ENCODE data around the gene TTC7B.
"Not testable (repeated sequence)": the region's sequence is repeated elsewhere in the genome, so short reads cannot be mapped to it uniquely, and the experiment has no call there.

Gene TTC7B

DNA sequence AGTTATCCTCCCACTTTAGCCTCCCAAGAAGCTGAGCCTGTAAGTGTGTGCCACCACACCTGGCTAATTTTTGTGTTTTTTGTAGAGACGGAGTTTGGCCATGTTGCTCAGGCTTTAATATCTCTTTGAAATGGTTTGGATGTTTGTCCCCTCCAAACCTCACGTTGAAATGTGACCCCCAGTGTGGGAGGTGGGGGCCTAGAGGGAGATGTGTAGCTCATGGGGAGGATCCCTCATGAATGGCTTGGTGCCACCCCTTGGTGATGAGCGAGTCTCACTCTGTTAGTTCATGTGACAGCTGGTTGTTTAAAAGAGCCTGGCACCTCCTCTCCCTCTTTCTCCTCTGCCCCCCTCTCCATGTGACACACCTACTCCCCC is 23.6 kb upstream of the TTC7B start:
- no peaks in the 10 kb centered on the region for H3K36me3 ChIP-seq (ENCODE audit: insufficient read depth, insufficient read length, low read length)
- no peaks in the 10 kb centered on the region for H3K27me3 ChIP-seq (ENCODE audit: insufficient read depth, insufficient read length)
- H3K4me3 ChIP-seq (ENCODE audit: insufficient read length, low read depth): no peak overlapping the region
- no peak for TF ChIP-seq SUZ12 (IDR thresholded peaks at IDR 0.05; ENCODE audit: extremely low read depth, insufficient read depth, insufficient read length)
- TF ChIP-seq YY1 (IDR thresholded peaks at IDR 0.05; ENCODE audit: insufficient read depth, insufficient read length): no peak
- TF ChIP-seq ZNF274 (IDR thresholded peaks at IDR 0.05; ENCODE audit: low read depth, low read length): no peak
- H3K9ac ChIP-seq (ENCODE audit: insufficient read length, low read depth): no peak overlapping the region
- DNase-seq (ENCODE audit: low read depth, low spot score): no peak
- no peaks in the 10 kb centered on the region for H3K9me3 ChIP-seq (ENCODE audit: insufficient read depth, low read length)
- no peaks in the 10 kb centered on the region for H3K4me1 ChIP-seq (ENCODE audit: insufficient read depth, insufficient read length)

DNA sequence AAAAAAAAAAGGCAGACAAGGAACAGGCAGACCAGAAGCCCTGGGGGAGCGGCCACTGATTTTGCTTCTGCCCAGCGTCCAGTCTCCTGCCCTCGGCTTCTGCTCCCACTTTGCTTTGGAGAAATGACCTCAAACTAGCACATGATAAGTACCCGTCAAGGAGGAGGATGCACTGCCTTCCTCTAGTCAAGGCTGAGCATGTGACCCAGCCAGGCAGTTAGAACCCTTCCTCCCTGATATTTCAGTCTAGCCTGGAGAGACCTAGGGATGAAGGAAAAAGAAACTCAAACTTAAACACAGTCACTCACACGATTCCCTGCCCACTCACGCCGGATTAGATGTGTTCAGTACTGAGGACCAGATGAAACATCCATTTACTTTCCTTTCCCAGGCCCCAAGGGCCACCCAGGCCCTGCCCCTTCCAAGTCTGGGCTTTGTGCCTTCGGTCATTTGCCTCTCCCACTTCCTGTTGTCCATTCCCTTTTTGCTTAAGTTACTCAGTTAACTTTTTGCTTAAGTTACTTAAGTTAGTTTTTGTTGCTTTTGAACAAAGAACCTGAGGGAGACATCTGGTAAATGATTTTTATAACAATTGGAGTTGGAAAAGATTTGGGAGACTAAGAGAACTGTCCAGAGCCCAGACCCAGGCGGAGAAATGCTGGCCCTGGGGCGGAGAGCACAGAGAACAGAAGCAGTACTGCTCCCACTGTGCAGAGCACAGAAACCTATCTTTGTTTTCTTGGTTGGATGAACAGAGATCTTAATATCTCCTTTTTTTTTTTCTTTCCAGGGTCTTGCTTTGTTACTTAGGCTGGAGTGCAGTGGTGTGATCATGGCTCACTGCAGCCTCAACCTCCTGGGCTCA is 23.0 kb upstream of the TTC7B start:
- Histone ChIP-seq H3K27me3 (ENCODE audit: insufficient read depth, insufficient read length) (no peaks in the 10 kb centered on the region), H3K9me3 (ENCODE audit: insufficient read depth, low read length) (no peaks in the 10 kb centered on the region), H3K9ac (ENCODE audit: insufficient read length, low read depth) (no peak overlapping the region), H3K4me3 (ENCODE audit: insufficient read length, low read depth) (no peak overlapping the region), H3K4me1 (ENCODE audit: insufficient read depth, insufficient read length) (no peaks in the 10 kb centered on the region), H3K36me3 (ENCODE audit: insufficient read depth, insufficient read length, low read length) (no peaks in the 10 kb centered on the region)
- DNase-seq (ENCODE audit: low read depth, low spot score): no peak
- no peak for TF ChIP-seq ZNF274 (IDR thresholded peaks at IDR 0.05; ENCODE audit: low read depth, low read length)
- no peak for TF ChIP-seq YY1 (IDR thresholded peaks at IDR 0.05; ENCODE audit: insufficient read depth, insufficient read length)
- no peak for TF ChIP-seq SUZ12 (IDR thresholded peaks at IDR 0.05; ENCODE audit: extremely low read depth, insufficient read depth, insufficient read length)

DNA sequence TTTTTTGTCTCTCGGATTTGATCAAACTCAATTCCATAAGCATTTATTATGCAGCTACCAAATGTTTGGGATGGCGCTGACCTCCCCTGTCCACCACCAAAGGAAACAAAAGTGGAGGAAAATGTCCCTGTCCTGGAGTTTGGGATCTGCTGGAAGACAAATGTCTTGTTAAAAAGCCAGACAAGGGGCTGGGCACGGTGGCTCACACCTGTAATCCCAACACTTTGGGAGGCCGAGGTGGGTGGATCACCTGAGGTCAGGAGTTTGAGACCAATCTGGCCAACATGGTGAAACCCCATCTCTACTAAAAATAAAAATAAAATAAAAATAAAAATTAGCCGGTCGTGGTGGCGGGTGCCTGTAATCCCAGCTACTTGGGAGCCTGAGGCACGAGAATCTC is 22.3 kb upstream of the TTC7B start:
- not testable (repeated sequence) for H3K9ac ChIP-seq (ENCODE audit: insufficient read length, low read depth); DNase-seq (ENCODE audit: low read depth, low spot score); H3K4me3 ChIP-seq (ENCODE audit: insufficient read length, low read depth); H3K9me3 ChIP-seq (ENCODE audit: insufficient read depth, low read length); H3K27me3 ChIP-seq (ENCODE audit: insufficient read depth, insufficient read length); H3K4me1 ChIP-seq (ENCODE audit: insufficient read depth, insufficient read length); H3K36me3 ChIP-seq (ENCODE audit: insufficient read depth, insufficient read length, low read length)

DNA sequence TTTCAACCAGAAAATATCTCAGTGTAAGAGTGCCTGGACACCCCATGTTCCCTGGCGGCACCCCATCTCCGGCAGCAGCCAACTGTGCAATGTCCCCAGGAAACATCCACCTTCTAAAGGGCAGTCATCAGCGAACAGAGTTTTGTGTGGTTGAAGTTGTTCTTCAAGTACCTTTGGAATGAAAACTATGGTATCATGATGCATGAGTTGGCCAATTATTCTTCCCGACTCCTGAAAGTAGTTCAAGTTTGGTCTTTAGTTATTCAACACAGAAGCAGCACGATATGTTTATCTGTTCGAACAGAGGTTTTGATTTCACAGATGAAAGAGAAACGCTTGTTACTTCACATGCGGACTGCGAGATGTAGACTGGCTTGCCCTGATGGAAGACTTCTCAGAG is 21.1 kb upstream of the TTC7B start:
- Histone ChIP-seq H3K27me3 (ENCODE audit: insufficient read depth, insufficient read length) (no peaks in the 10 kb centered on the region), H3K9me3 (ENCODE audit: insufficient read depth, low read length) (no peaks in the 10 kb centered on the region), H3K4me1 (ENCODE audit: insufficient read depth, insufficient read length) (no peaks in the 10 kb centered on the region), H3K4me3 (ENCODE audit: insufficient read length, low read depth) (no peak overlapping the region), H3K9ac (ENCODE audit: insufficient read length, low read depth) (no peak overlapping the region), H3K36me3 (ENCODE audit: insufficient read depth, insufficient read length, low read length) (no peaks in the 10 kb centered on the region)
- no peak for TF ChIP-seq ZNF274 (IDR thresholded peaks at IDR 0.05; ENCODE audit: low read depth, low read length)
- no peak for TF ChIP-seq YY1 (IDR thresholded peaks at IDR 0.05; ENCODE audit: insufficient read depth, insufficient read length)
- no peak for TF ChIP-seq SUZ12 (IDR thresholded peaks at IDR 0.05; ENCODE audit: extremely low read depth, insufficient read depth, insufficient read length)
- no peak for DNase-seq (ENCODE audit: low read depth, low spot score)

DNA sequence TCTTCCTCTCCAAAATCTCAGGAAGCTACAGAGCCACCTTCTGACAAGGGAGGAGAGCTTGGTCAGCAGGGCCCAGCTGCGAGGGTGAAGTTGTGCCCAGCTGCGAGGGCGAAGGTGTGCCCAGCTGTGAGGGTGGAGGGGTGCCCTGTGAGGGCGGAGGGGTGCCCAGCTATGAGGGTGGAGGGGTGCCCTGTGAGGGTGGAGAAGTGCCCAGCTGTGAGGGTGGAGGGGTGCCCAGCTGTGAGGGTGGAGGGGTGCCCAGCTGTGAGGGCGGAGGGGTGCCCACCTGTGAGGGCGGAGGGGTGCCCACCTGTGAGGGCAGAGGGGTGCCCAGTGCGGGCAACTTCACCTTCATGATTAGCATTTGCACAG is 20.4 kb upstream of the TTC7B start:
- Histone ChIP-seq H3K36me3 (ENCODE audit: insufficient read depth, insufficient read length, low read length) (no peaks in the 10 kb centered on the region), H3K4me3 (ENCODE audit: insufficient read length, low read depth) (no peak overlapping the region), H3K9ac (ENCODE audit: insufficient read length, low read depth) (no peak overlapping the region), H3K9me3 (ENCODE audit: insufficient read depth, low read length) (no peaks in the 10 kb centered on the region), H3K4me1 (ENCODE audit: insufficient read depth, insufficient read length) (no peaks in the 10 kb centered on the region), H3K27me3 (ENCODE audit: insufficient read depth, insufficient read length) (no peaks in the 10 kb centered on the region)
- TF ChIP-seq YY1 (IDR thresholded peaks at IDR 0.05; ENCODE audit: insufficient read depth, insufficient read length) (no peak), SUZ12 (IDR thresholded peaks at IDR 0.05; ENCODE audit: extremely low read depth, insufficient read depth, insufficient read length) (no peak), ZNF274 (IDR thresholded peaks at IDR 0.05; ENCODE audit: low read depth, low read length) (no peak)
- no peak for DNase-seq (ENCODE audit: low read depth, low spot score)

DNA sequence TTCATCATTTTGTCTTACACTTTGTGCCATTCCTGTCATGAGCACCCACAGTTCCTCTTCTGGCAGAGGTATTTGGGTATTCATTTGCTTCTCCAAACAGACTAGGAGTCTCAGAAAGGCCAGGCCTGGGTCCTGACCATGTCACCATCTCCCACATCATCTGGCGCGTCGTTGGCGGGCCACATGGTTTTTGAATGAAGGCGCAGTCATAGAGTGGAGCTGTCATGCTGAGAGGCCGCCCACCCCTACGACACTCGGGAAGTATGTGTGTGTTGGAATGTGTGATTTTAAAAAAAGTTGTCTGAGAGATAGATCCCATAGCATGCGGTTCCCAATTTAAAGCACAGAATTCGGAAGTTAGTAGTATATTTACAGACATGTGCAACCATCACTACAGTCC is 15.6 kb upstream of the TTC7B start:
- no peak for DNase-seq (ENCODE audit: low read depth, low spot score)
- H3K27me3 ChIP-seq (ENCODE audit: insufficient read depth, insufficient read length): peaks cover 18% of the 10 kb centered on the region

DNA sequence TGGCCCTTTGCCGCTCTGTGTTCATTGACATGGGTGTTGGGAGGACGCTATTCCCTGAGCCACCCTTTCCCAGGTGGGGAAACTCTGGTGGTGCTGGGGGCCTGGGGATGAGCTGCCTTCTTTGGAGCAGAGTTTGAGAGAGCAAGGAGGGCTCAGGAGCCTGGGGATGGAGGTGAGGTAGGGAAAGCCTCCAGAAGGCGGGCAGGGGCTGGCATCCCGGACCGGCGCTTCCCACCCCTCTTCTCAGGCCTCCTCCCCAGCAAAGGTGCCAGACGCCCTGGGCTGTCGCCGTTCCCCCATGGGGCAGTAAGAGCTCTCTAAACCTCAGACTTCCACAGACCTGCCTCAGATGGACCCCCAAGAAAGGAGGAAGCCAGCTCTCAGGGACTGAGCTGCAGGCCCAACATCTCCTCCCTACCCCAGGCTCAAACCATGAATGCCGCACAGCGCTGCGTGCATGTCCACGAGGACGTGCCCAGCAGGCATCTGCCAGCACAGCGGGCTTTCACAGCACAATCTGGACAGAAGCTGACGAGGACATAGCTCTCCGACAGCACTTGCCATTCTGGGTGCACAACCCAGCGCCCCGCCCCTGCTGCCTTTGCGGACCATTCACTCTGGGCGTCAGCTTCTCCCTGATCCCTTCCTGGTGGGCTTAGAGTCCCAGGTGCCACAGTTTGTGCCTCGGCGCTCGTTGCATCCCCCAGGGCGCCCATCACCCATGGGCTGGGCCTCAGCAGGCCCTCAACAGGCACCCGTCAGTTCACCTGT is 14.9 kb upstream of the TTC7B start:
- no peak for DNase-seq (ENCODE audit: low read depth, low spot score)
- no peak overlapping the region for H3K4me3 ChIP-seq (ENCODE audit: insufficient read length, low read depth)

More for the DNA sequence above, 15.6 kb upstream of the TTC7B start:
- Histone ChIP-seq H3K9ac (ENCODE audit: insufficient read length, low read depth) (no peak overlapping the region), H3K36me3 (ENCODE audit: insufficient read depth, insufficient read length, low read length) (no peaks in the 10 kb centered on the region), H3K9me3 (ENCODE audit: insufficient read depth, low read length) (no peaks in the 10 kb centered on the region), H3K4me1 (ENCODE audit: insufficient read depth, insufficient read length) (no peaks in the 10 kb centered on the region), H3K4me3 (ENCODE audit: insufficient read length, low read depth) (no peak overlapping the region)
- TF ChIP-seq SUZ12 (IDR thresholded peaks at IDR 0.05; ENCODE audit: extremely low read depth, insufficient read depth, insufficient read length): no peak
- no peak for TF ChIP-seq ZNF274 (IDR thresholded peaks at IDR 0.05; ENCODE audit: low read depth, low read length)
- no peak for TF ChIP-seq YY1 (IDR thresholded peaks at IDR 0.05; ENCODE audit: insufficient read depth, insufficient read length)

More for the DNA sequence above, 14.9 kb upstream of the TTC7B start:
- Histone ChIP-seq H3K9ac (ENCODE audit: insufficient read length, low read depth) (no peak overlapping the region), H3K27me3 (ENCODE audit: insufficient read depth, insufficient read length) (peaks cover 18% of the 10 kb centered on the region), H3K36me3 (ENCODE audit: insufficient read depth, insufficient read length, low read length) (no peaks in the 10 kb centered on the region), H3K9me3 (ENCODE audit: insufficient read depth, low read length) (no peaks in the 10 kb centered on the region), H3K4me1 (ENCODE audit: insufficient read depth, insufficient read length) (no peaks in the 10 kb centered on the region)
- TF ChIP-seq YY1 (IDR thresholded peaks at IDR 0.05; ENCODE audit: insufficient read depth, insufficient read length): no peak
- no peak for TF ChIP-seq SUZ12 (IDR thresholded peaks at IDR 0.05; ENCODE audit: extremely low read depth, insufficient read depth, insufficient read length)
- TF ChIP-seq ZNF274 (IDR thresholded peaks at IDR 0.05; ENCODE audit: low read depth, low read length): no peak

Data from NT2/D1 (cell line).